CD4-positive, alpha-beta T cell treated with Interleukin-12 subunit alpha and Interleukin-12 subunit beta, for 1 hour (primary cell): Measurements from ENCODE around the gene PI4K2A.

Experiments
- DNase-seq: peaks from one replicate; pipeline ENCODE4 v3.0.0-alpha.2; 2020

PI4K2A gene

DNA sequence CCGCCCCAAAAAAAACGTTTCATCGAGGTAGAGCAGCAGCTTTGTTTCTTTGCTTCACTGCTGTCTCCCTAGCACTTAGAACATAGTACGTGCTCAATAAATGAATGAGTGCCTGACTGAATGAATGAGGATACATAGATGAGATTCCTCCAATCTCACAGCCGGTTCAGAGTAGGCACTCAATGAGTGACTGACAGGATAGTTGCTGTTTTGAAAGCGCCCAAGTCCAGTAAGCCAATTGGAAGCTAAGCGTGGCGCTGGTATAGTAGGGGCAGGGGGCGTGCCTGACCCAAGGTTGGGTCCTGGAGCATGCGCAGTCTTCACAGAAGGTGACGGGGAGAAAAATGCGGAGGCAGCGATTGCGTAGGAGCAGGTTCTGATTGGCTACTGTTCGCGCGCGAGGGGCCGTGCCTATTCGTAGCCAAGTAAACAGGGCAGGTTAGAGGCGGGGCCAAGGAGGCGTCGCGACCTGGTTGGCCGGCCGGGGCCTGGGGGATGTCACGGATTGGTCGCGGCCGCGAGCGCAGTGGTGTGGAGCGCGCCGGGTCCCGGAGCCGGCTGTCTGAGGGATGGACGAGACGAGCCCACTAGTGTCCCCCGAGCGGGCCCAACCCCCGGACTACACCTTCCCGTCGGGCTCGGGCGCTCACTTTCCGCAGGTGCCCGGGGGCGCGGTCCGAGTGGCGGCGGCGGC is at the start of gene PI4K2A:
PI4K2A (plus strand) TSS at position 498 of the 694 bp plus-strand sequence; CDS start at position 570, 72 bp downstream.
- DNase-seq: peak; percentile 99

DNA sequence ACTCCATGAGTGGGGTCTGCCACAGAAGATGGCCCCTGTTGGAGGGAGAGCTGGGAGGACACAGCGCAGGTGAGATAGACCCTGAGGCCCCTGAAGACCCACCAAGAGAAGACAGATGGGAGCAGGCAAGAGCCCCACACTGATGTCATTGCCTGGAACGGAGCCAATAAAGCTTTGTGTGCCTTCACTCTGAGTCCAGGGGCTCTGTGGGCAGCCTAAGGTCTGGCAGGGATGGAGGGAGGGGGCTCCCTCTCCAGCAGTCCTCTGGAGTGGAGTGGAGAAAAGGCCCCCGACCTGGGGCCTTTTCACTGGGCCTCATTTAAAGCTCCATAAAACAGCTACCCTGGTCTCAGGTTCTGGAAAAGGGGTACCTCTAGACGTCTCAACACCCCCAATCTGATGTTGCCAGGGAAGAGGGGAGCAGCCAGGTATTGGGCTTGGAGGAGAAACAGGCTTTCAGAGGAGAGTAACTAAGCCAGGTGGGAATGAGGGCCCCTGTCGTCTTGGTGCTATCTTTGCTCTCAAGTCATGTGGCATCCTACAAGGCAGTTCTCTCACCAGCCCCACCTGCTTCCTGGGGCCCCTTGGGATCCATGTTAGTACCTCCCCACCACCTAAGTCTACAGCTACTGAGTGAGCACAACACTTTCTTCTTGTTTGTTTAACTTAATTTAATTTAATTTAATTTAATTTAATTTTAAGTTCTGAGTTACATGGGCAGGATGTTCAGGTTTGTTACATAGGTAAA is 49.5 kb upstream of the PI4K2A start:
- no peak for DNase-seq

- DNase-seq: no peak
Measured at GRCh38 chr10:97593421-97593820, 47.0 kb upstream of the PI4K2A start.

- DNase-seq: no peak
Measured at GRCh38 chr10:97596101-97597082, 44.1 kb upstream of the PI4K2A start.

GRCh38 chr10:97597778-97598177 is 42.7 kb upstream of the PI4K2A start:
- DNase-seq: no peak

DNA sequence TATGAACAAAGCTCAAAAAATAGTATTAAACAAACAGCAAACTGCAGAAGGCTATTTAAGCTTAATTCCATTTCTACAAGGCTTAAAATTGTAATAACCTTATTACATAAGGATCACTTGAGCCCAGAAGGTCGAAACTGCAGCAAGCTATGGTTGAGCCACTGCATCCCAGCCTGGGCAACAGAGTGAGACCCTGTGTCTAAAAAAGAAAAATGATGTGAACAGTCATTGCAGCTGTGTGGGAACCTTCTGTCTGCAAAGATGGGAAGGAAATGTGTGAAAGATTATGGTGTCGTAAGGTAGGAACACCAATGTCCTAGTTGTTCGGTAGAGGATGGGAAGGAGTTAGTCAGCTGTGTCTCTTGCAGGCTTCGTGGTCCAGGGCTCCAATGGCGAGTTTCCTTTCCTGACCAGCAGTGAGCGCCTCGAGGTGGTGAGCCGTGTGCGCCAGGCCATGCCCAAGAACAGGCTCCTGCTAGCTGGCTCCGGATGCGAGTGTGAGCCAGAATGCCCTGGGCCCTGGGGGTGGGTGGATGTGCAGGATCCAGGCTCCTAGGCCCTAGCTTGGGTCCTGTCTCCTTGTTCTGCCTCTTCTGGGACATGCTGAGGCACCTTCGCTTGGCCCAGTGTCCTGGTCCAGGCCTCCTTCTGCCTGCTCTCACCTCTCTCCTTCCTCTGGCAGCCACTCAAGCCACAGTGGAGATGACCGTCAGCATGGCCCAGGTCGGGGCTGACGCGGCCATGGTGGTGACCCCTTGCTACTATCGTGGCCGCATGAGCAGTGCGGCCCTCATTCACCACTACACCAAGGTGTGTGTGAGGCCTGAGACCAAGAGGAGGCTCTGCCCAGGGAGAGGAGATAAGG is 41.8 kb upstream of the PI4K2A start:
- DNase-seq: no peak

DNA sequence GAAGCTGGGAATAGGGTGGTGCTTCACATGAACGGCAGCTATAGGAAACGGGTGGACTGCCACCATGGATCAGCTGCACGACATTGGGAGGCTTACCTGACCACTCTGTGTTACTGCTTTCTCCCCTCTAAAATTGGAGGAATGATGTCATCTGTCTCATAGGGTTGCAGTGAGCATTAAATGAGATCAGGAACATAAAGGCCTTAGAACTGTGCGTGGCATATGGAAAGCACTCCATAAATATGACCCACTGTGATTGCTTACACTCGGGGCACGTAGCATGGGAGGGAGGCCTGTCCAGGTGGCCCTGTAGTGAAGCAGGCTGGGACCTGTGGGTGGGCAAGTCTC is 41.2 kb upstream of the PI4K2A start:
- DNase-seq: no peak

DNA sequence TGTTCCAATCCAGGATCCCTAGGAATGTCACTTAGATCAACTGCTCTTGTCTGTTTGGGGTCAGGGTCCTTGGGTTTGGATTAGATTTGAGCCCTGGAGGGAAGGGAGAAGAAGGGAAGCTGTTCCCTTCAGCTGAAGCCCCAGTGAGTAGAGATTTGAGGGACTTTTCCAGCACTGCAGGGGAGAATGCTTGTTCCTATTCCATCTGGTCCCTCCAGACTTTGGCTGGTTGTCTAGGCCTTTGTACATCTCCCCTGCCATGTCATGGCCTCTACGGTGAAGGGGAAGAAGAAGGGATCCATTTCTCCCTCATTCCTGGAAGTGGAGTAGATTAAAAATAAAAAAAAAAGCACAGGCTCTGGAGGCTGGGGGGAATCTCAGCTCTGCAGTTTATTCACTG is 39.9 kb upstream of the PI4K2A start:
- no peak for DNase-seq

- DNase-seq: no peak
Measured at GRCh38 chr10:97601268-97602215, 38.9 kb upstream of the PI4K2A start.

DNA sequence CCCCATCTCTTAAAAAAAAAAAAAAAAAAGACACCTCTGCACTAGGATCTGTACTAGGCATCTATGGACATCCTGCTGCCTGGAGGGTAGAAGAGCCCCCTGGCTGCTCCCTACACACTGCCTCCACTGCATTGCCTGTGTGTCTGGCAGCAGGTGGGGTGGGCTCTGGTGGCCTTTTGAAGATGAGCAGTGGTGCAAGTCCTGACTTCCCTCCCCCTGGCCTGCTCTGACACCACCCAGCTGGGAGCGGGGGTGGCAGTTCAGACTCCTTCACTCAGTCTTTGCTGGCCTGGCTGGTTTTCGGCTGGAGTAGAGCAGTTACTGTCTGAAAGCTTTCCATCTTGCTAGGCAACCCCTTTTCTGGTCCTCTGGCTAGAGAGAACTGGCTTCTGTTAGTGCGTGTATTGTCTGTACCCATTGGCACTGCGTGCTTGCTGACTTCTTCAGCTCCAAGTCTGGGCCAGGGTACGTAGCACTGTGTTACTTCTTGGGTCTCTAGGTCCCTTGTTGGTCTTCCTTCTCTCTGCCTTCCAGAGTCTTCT is 33.3 kb upstream of the PI4K2A start:
- no peak for DNase-seq

DNA sequence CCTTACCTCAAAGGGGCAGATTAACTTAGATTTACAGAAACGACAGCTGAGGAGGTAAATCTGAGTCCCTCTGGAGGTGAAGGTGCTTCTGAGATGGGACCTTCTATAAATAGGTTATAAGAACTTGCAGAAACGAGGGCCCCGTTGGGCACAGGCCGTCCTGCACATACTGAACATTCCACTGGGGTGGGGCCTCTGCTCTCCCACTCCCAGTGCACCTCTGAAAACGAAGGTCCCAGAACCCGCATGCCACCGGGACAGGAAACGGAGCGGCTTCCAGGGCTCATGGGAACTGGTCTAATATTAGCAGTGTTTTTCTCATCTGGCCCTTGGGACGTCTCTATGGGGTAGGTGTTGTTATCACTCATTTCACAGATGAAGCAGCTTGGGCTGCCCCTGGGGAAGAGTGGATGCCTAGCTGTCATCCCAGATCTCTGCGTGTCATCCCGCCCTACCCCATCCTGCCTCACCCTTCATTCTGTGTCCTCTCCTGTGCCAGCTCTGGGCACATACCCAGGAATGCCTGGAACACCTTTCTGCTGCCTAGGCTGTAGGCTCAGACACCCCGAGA is 31.4 kb upstream of the PI4K2A start:
- no peak for DNase-seq

- no peak for DNase-seq
Measured at GRCh38 chr10:97611473-97611872, 29.0 kb upstream of the PI4K2A start.

DNA sequence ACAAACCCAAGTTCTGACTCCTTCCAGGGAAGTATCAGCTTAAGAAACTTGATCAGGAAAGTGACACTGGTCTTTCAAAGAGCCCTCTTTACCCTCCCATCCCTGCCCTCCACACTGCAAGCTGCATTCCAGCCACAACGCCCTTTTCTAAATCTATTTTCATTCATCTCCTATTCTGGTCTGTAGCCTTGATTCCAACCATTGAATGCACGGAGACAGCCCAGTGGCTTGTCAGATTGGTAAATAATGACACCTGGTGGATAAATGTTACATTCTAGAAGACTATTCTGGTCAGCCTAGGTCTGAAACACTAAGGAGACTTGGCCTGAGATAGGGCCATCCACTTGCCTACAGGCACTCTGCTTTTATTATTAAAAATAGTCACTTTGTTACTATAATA is 28.1 kb upstream of the PI4K2A start:
- no peak for DNase-seq

- DNase-seq: no peak
Measured at GRCh38 chr10:97618285-97618684, 22.2 kb upstream of the PI4K2A start.

- no peak for DNase-seq
Measured at GRCh38 chr10:97618733-97619132, 21.7 kb upstream of the PI4K2A start.

GRCh38 chr10:97623277-97623676 is 17.2 kb upstream of the PI4K2A start:
- DNase-seq: no peak

DNA sequence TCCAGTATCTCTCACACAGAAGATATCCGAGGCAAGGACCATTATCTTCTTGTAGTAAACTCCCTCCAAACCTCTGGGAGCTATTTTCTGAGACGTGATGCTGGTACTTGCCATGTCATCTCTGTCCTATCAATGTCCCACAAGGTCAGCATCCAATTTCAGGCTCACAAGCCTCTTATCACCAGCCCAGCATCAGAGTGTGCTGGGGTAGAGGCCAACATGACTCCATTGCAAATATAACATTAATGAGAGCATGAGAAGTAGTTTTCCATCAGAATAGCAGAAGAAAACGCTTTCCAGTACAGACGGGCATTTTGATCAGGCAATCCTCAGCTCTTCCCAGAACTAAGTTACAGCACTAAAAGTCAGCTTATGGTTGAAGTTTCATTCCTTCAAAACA is 12.7 kb upstream of the PI4K2A start:
- no peak for DNase-seq

DNA sequence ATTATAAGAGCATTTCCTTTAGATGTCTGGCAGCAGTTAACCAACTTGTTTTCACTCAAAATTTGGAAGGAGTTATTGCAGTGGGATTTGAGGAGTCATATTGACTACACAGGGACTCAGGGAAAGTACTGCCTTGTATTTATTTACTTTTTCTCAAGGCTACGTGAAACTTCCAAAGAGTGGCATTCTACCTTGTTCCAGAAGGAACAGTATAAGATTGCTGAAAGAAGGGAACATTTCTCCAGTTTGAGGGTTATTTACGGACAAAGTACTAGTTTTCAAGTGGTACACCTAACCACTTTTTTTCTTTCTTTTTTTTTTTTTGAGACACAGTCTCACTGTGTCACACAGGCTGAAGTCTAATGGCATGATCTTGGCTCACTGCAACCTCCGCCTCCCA is 12.2 kb upstream of the PI4K2A start:
- no peak for DNase-seq

GRCh38 chr10:97629289-97629688 is 11.2 kb upstream of the PI4K2A start:
- no peak for DNase-seq

DNA sequence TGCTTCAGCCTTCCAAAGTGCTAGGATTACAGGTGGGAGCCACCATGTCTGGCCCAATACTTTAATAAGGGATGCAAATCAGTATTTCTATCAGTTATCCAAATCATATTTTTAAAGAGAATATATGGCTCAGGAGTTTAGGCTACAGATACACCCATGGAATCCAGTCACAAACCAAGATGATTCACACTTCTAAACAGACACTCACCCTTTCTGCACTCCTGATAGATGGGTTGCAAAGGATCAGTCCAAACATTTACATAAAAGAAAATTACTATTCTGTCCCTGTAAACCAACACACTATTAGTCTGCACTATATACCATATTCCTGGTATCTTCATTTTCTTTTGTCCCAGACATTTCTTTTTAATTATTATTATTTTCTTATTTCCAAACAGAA is 9.4 kb upstream of the PI4K2A start:
- no peak for DNase-seq
